GM23338 (cell line): ENCODE measurements around the gene AOPEP. TPM values are rescaled to one million over a fixed set of nuclear protein-coding genes. Genes with fewer than 3 reads are reported as not detected.

ENCODE experiments used
- ATAC-seq: fragments of 200-7000 bp; cut with Tn5 transposase; 3 replicates; pipeline ENCODE4 v1.9.1; 2020
- DNase-seq: peaks from one replicate; pipeline ENCODE4 v3.0.0-alpha.2; 2015; ENCODE audit warnings: low spot score
- H2AFZ ChIP-seq: fragments of 200-600 bp; sonication (generic); 2 replicates; pipeline ENCODE4 v1.8.0; 2016; ENCODE audit warnings: antibody characterized with exemption, mild to moderate bottlenecking, moderate library complexity
- H3F3A ChIP-seq: fragments of 200-600 bp; sonication (generic); replicated peaks from 2 replicates; pipeline ENCODE4 v1.8.0; 2017; ENCODE audit warnings: antibody characterized with exemption, mixed run types, low read depth
- H3K27ac ChIP-seq: fragments of 200-600 bp; sonication (generic); 2 replicates; pipeline ENCODE4 v1.6.1; 2016; ENCODE audit warnings: low read depth
- H3K27me3 ChIP-seq: fragments of 200-600 bp; sonication (generic); 2 replicates; pipeline ENCODE4 v1.8.0; 2016; ENCODE audit warnings: mild to moderate bottlenecking, mixed run types, moderate library complexity; ENCODE audit not compliant: insufficient read depth
- H3K36me3 ChIP-seq: fragments of 200-600 bp; sonication (generic); 2 replicates; pipeline ENCODE4 v1.8.0; 2016; ENCODE audit warnings: mild to moderate bottlenecking; ENCODE audit not compliant: insufficient read depth
- H3K4me1 ChIP-seq: fragments of 200-600 bp; sonication (generic); 2 replicates; pipeline ENCODE4 v1.8.0; 2016; ENCODE audit warnings: mild to moderate bottlenecking, moderate library complexity; ENCODE audit not compliant: insufficient read depth
- H3K4me2 ChIP-seq: fragments of 200-600 bp; sonication (generic); 2 replicates; pipeline ENCODE4 v1.7.1; 2017; ENCODE audit warnings: mixed run types
- H3K4me3 ChIP-seq: fragments of 200-600 bp; sonication (generic); 2 replicates; pipeline ENCODE4 v1.6.1; 2016; ENCODE audit warnings: mixed run types
- H3K79me2 ChIP-seq: fragments of 200-600 bp; sonication (generic); replicated peaks from 2 replicates; pipeline ENCODE4 v1.8.0; 2017; ENCODE audit warnings: mild to moderate bottlenecking; ENCODE audit not compliant: insufficient read depth
- H3K9me2 ChIP-seq: fragments of 200-600 bp; sonication (generic); 2 replicates; pipeline ENCODE4 v1.8.0; 2017; ENCODE audit not compliant: insufficient read depth
- H4K20me1 ChIP-seq: fragments of 200-600 bp; sonication (generic); replicated peaks from 2 replicates; pipeline ENCODE4 v1.8.0; 2017; ENCODE audit warnings: mild to moderate bottlenecking; ENCODE audit not compliant: insufficient read depth
- H3K27ac Mint-ChIP-seq: 2 replicates; pipeline ENCODE4 v1.8.0; 2020; ENCODE audit warnings: inconsistent platforms, mild to moderate bottlenecking, moderate library complexity, mixed read lengths
- H3K27me3 Mint-ChIP-seq: 3 replicates; pipeline ENCODE4 v1.8.0; 2022; ENCODE audit warnings: low read depth, mild to moderate bottlenecking, moderate library complexity, mixed read lengths, inconsistent platforms; ENCODE audit not compliant: insufficient read depth, poor library complexity
- H3K36me3 Mint-ChIP-seq: 3 replicates; pipeline ENCODE4 v1.8.0; 2021; ENCODE audit warnings: low read depth, mild to moderate bottlenecking, inconsistent platforms, moderate library complexity, mixed read lengths
- H3K4me1 Mint-ChIP-seq: 3 replicates; pipeline ENCODE4 v1.8.0; 2020; ENCODE audit warnings: mild to moderate bottlenecking, inconsistent platforms, mixed read lengths
- H3K4me3 Mint-ChIP-seq: 3 replicates; pipeline ENCODE4 v1.8.0; 2021; ENCODE audit warnings: moderate library complexity, mild to moderate bottlenecking, inconsistent platforms, mixed read lengths
- H3K9me3 Mint-ChIP-seq: 3 replicates; pipeline ENCODE4 v1.8.0; 2020; ENCODE audit warnings: moderate library complexity, mild to moderate bottlenecking, inconsistent platforms, mixed read lengths
- CTCF ChIP-seq, 2 experiments: fragments of 200-600 bp in 1 of 2; sonication (generic) in 1 of 2; conservative IDR thresholded peaks; 2 replicates each; pipeline versions ENCODE4 v1.5.1 to v1.6.1; 2016 to 2017; ENCODE audit warnings: antibody characterized with exemption in 2 of 2, low read depth in 2 of 2, mild to moderate bottlenecking in 2 of 2, moderate library complexity in 1 of 2
- ETS1 ChIP-seq: IDR thresholded peaks from 2 replicates; pipeline ENCODE4 v1.6.1; 2016; ENCODE audit warnings: antibody characterized with exemption
- REST ChIP-seq: IDR thresholded peaks from one replicate; pipeline ENCODE4 v1.6.1; 2018; ENCODE audit warnings: antibody characterized with exemption; ENCODE audit not compliant: unreplicated experiment
- STAT1 ChIP-seq: IDR thresholded peaks from one replicate; pipeline ENCODE4 v1.6.1; 2016; ENCODE audit warnings: antibody characterized with exemption; ENCODE audit not compliant: unreplicated experiment
- ZNF114 ChIP-seq: fragments of 250-450 bp; sonication (Bioruptor Pico); IDR thresholded peaks from 2 replicates; pipeline ENCODE4 v1.5.0; 2020; ENCODE audit warnings: mild to moderate bottlenecking, moderate library complexity
- ZNF462 ChIP-seq: fragments of 250-450 bp; sonication (Bioruptor Pico); IDR thresholded peaks from 2 replicates; pipeline ENCODE4 v1.5.0; 2020; ENCODE audit warnings: mild to moderate bottlenecking, moderate library complexity
- polyA plus RNA-seq: library from polyadenylated mRNA; unstranded; fragments of >200 nt; fragmentation: Nextera tagmentation; extraction: Ambion mirVana; gene quantifications from 2 replicates; pipeline ENCODE4 v1.2.1, GENCODE V29; 2016
- total RNA-seq: library from RNA; depleted of rRNA; stranded (reverse); fragments of >200 nt; shearing (Covaris generic); gene quantifications from 2 replicates; pipeline ENCODE4 v1.2.3, GENCODE V29; 2014

The AOPEP gene
- total and polyA plus RNA-seq, 2 experiments from 2014 or later = 7.0 to 16.5 TPM

- Histone ChIP-seq H3K36me3 (0 out of 2 replicates have a peak, but pooled peaks cover 4% of the 10 kb centered on the region), H4K20me1 (no peaks in the 10 kb centered on the region), H3K4me2 (no peak overlapping the region), H3K27ac (0 out of 2 replicates have a peak overlapping the region, but pooled peaks have one; percentile 55), H3K27me3 (no peaks in the 10 kb centered on the region), H2AFZ (no peak overlapping the region), H3K4me3 (no peak overlapping the region), H3K79me2 (no peaks in the 10 kb centered on the region), H3K4me1 (no peaks in the 10 kb centered on the region; the same call in 1 of the 2 replicates), H3K9me2 (no peaks in the 10 kb centered on the region), H3F3A (no peaks in the 10 kb centered on the region)
- DNase-seq = peak; percentile 40
- Mint-ChIP-seq H3K27ac (no peak overlapping the region), H3K27me3 (peaks cover 12% of the 10 kb centered on the region), H3K4me1 (peaks cover 16% of the 10 kb centered on the region), H3K4me3 (no peak overlapping the region), H3K36me3 (peaks cover 16% of the 10 kb centered on the region), H3K9me3 (no peaks in the 10 kb centered on the region)
- TF ChIP-seq ZNF114 (no peak), ETS1 (no peak), CTCF (conservative IDR thresholded peaks at IDR 0.05; ENCODE audit: low read depth in 2 of 2) (0 out of 4 replicates have a peak, but pooled peaks of 1 of the 2 experiments have one; percentile 6), REST (no peak)
- peak; percentile 72 for ATAC-seq
These were observed 376.1 kb downstream of the AOPEP start for GRCh38 chr9:95102572-95102971.

GRCh38 chr9:95103281-95103771, 376.8 kb downstream of the AOPEP start:
- peak; percentile 81 for ATAC-seq
- no peak for TF ChIP-seq ZNF114
- TF ChIP-seq ZNF462 (CRISPR knock-in tag) = no peak
- no peak for TF ChIP-seq STAT1
- TF ChIP-seq ETS1 = no peak

More at GRCh38 chr9:95103281-95103771, 376.8 kb downstream of the AOPEP start:
- Histone ChIP-seq H3K4me3 (no peak overlapping the region), H3K4me2 (no peak overlapping the region), H3K79me2 (no peaks in the 10 kb centered on the region), H3F3A (no peaks in the 10 kb centered on the region), H3K36me3 (0 out of 2 replicates have a peak, but pooled peaks cover 4% of the 10 kb centered on the region), H3K4me1 (no peaks in the 10 kb centered on the region; the same call in 1 of the 2 replicates), H2AFZ (no peak overlapping the region), H3K9me2 (no peaks in the 10 kb centered on the region), H3K27ac (no peak overlapping the region), H3K27me3 (no peaks in the 10 kb centered on the region), H4K20me1 (no peaks in the 10 kb centered on the region)
- Mint-ChIP-seq H3K9me3 (no peaks in the 10 kb centered on the region), H3K27me3 (peaks cover 13% of the 10 kb centered on the region), H3K27ac (no peak overlapping the region), H3K36me3 (peaks cover 13% of the 10 kb centered on the region; the same call in 2 of the 3 replicates), H3K4me3 (no peak overlapping the region), H3K4me1 (peaks cover 13% of the 10 kb centered on the region)
- DNase-seq = peak; percentile 63
